HepG2 (cell line): ENCODE results near the gene ANKRD52. TPM values are rescaled to one million over a fixed set of nuclear protein-coding genes. Genes with fewer than 3 reads are reported as not detected.
A peak's percentile ranks its signal among the peaks of the same experiment; 100 is the strongest.

ENCODE experiments used
- ATAC-seq: fragments of 200-7000 bp; cut with Tn5 transposase; 3 replicates; pipeline ENCODE4 v1.9.1; 2020; ENCODE audit warnings: mild to moderate bottlenecking, moderate library complexity
- BruUV-seq: library from RNA; stranded (reverse); fragments of 400-500 nt; replicated peaks from 2 replicates; lab custom pipeline; 2021; lab: Mats Ljungman, UMichigan
- CTCF ChIA-PET: fragments of 300-600 bp; formaldehyde crosslinking; extraction: SDS; loops from one replicate; lab custom pipeline; 2021; ENCODE audit warnings: low total read pairs, inconsistent platforms, low intra/inter-chr PET ratio; lab: Yijun Ruan, JAX
- POLR2A ChIA-PET: fragments of 350-600 bp; sonication (Branson Sonifier 250); formaldehyde crosslinking; loops from one replicate; lab custom pipeline; 2020; ENCODE audit warnings: antibody characterized with exemption, inconsistent platforms; lab: Yijun Ruan, JAX
- DNase-seq: peaks from one replicate; pipeline ENCODE4 v3.0.0-alpha.2; 2015; ENCODE audit warnings: low spot score
- FAIRE-seq: peaks from 3 replicates; lab custom pipeline; 2011; peaks lifted over from hg19 to GRCh38; lab: Jason Lieb, UNC
- H2AFZ ChIP-seq: one replicate; pipeline ENCODE4 v1.6.1; 2011; ENCODE audit warnings: low read length, inconsistent platforms
- H3K27ac ChIP-seq: fragments of 300-600 bp; 3 replicates; pipeline ENCODE4 v1.8.0; 2011; ENCODE audit warnings: mixed run types, mild to moderate bottlenecking, mixed read lengths, low read length, inconsistent platforms; ENCODE audit not compliant: insufficient read depth; ENCODE audit errors: extremely low read length
- H3K27me3 ChIP-seq, 2 experiments: fragments of 200-600 bp in 1 of 2; 2 replicates in 1 of 2; 3 replicates in 1 of 2; pipeline versions ENCODE4 v1.6.0 to v1.8.0; 2011; ENCODE audit warnings: low read length in 2 of 2, mild to moderate bottlenecking in 2 of 2, moderate library complexity in 2 of 2, inconsistent platforms in 1 of 2; ENCODE audit not compliant: insufficient read depth in 2 of 2, control insufficient read depth in 1 of 2
- H3K36me3 ChIP-seq, 2 experiments: fragments of 200-600 bp in 1 of 2; replicated peaks in 1 of 2; 2 replicates in 1 of 2; 3 replicates in 1 of 2; pipeline versions ENCODE4 v1.5.1 to v1.8.0; 2011; ENCODE audit warnings: low read length in 2 of 2, inconsistent platforms in 1 of 2; ENCODE audit not compliant: insufficient read depth in 2 of 2, control insufficient read depth in 1 of 2
- H3K4me1 ChIP-seq: 2 replicates; pipeline ENCODE4 v1.5.1; 2012; ENCODE audit warnings: low read length, inconsistent platforms; ENCODE audit not compliant: insufficient read depth
- H3K4me2 ChIP-seq: 2 replicates; pipeline ENCODE4 v1.6.0; 2011; ENCODE audit warnings: low read depth, low read length, inconsistent platforms
- H3K4me3 ChIP-seq, 3 experiments: fragments of 200-600 bp in 1 of 3; sonication (generic), shearing (Covaris generic) in 1 of 3; replicated peaks in 1 of 3; 2 replicates each; pipeline ENCODE4 v1.5.1; 2011 to 2016; ENCODE audit warnings: low read length in 3 of 3, inconsistent platforms in 2 of 3, low read depth in 2 of 3, mild to moderate bottlenecking in 2 of 3, control low read depth in 1 of 3, mixed read lengths in 1 of 3; ENCODE audit not compliant: insufficient read depth in 1 of 3
- H3K79me2 ChIP-seq: one replicate; pipeline ENCODE4 v1.6.1; 2011; ENCODE audit warnings: low read length, inconsistent platforms; ENCODE audit not compliant: insufficient read depth
- H3K9ac ChIP-seq: 2 replicates; pipeline ENCODE4 v1.6.0; 2011; ENCODE audit warnings: mild to moderate bottlenecking, low read depth, low read length, inconsistent platforms; ENCODE audit not compliant: insufficient read depth
- H3K9me3 ChIP-seq: 2 replicates; pipeline ENCODE4 v1.5.1; 2012; ENCODE audit warnings: mild to moderate bottlenecking, low read length
- H4K20me1 ChIP-seq: 2 replicates; pipeline ENCODE4 v1.6.0; 2011; ENCODE audit warnings: inconsistent platforms, mild to moderate bottlenecking, low read length, moderate library complexity; ENCODE audit not compliant: insufficient read depth
- BCL6 ChIP-seq: IDR thresholded peaks from 2 replicates; pipeline ENCODE4 v1.6.1; 2016; ENCODE audit warnings: missing genetic modification reagents, missing compliant biosample characterization
- NPAS2 ChIP-seq: sonication (generic); formaldehyde crosslinking; IDR thresholded peaks from 2 replicates; pipeline ENCODE4 v1.8.0; 2022; ENCODE audit warnings: mild to moderate bottlenecking, missing genetic modification reagents, borderline replicate concordance
- SIX4 ChIP-seq: sonication (generic); formaldehyde crosslinking; IDR thresholded peaks from 2 replicates; pipeline ENCODE4 v1.4.0; 2020; ENCODE audit warnings: missing genetic modification reagents
- ZBTB20 ChIP-seq: sonication (generic); formaldehyde crosslinking; IDR thresholded peaks from 2 replicates; pipeline ENCODE4 v1.8.1; 2023; ENCODE audit warnings: missing genetic modification reagents, low read depth, mild to moderate bottlenecking, borderline replicate concordance
- ZNF329 ChIP-seq: sonication (generic); formaldehyde crosslinking; IDR thresholded peaks from 2 replicates; pipeline ENCODE4 v1.9.0; 2021; ENCODE audit warnings: low read depth, mild to moderate bottlenecking, missing genetic modification reagents
- ZNF350 ChIP-seq: sonication (generic); formaldehyde crosslinking; IDR thresholded peaks from 2 replicates; pipeline ENCODE4 v1.4.0; 2020; ENCODE audit warnings: mild to moderate bottlenecking, low read depth, missing genetic modification reagents, borderline replicate concordance
- ZNF430 ChIP-seq: sonication (generic); formaldehyde crosslinking; IDR thresholded peaks from 2 replicates; pipeline ENCODE4 v1.9.0; 2021; ENCODE audit warnings: mild to moderate bottlenecking, missing genetic modification reagents
- ZNF616 ChIP-seq: sonication (generic); formaldehyde crosslinking; IDR thresholded peaks from 2 replicates; pipeline ENCODE4 v1.5.0; 2020; ENCODE audit warnings: low read depth, mild to moderate bottlenecking, missing genetic modification reagents
- ZNF713 ChIP-seq: sonication (generic); formaldehyde crosslinking; IDR thresholded peaks from 2 replicates; pipeline ENCODE4 v1.4.0; 2020; ENCODE audit warnings: mild to moderate bottlenecking, missing genetic modification reagents
- WGBS: methylation state at CpG from one replicate; pipeline ENCODE4 v1.1.6; 2017; ENCODE audit warnings: low lambda C conversion rate; 5-methylcytosine and 5-hydroxymethylcytosine counted together
- in situ Hi-C: cut with HindIII; loops from 2 replicates; pipeline ENCODE4 v1.10.0; 2017; ENCODE audit warnings: low pct_unique_long_range_greater_than_20kb; ENCODE audit not compliant: extremely low pct_ligation_motif_present
- intact Hi-C: fragments of 100-400 bp; cut with micrococcal nuclease; formaldehyde crosslinking; loops from one replicate; pipeline ENCODE4 v1.10.0; 2022; ENCODE audit not compliant: unreplicated experiment
- polyA plus RNA-seq, 8 experiments: library from polyadenylated mRNA; depleted of rRNA in 3 of 8; stranded (reverse) in 7 of 8; unstranded in 1 of 8; fragments of >200 nt; fragmentation: Illumina TruSeq in 4 of 8; extraction: Trizol in 4 of 8; gene quantifications; 2 replicates each; pipeline versions ENCODE4 v1.2.1 to v1.2.3, GENCODE V29; 2011 to 2016; ENCODE audit warnings: low read depth in 4 of 8, missing spikeins in 1 of 8, mixed read lengths in 1 of 8; ENCODE audit not compliant: insufficient read depth in 1 of 8
- total RNA-seq, 5 experiments: library from RNA; depleted of rRNA; stranded (reverse); fragments of >200 nt; fragmentation: Illumina TruSeq; extraction: Trizol; gene quantifications; 2 replicates each; pipeline ENCODE4 v1.2.3, GENCODE V29; 2016; ENCODE audit warnings: low read depth in 1 of 5
- TF ChIP-seq, protein P1 (sequence below): sonication (generic); formaldehyde crosslinking; IDR thresholded peaks from 2 replicates; pipeline ENCODE4 v1.4.0; 2020; ENCODE audit warnings: missing genetic modification reagents, mild to moderate bottlenecking, borderline replicate concordance
- TF ChIP-seq, protein P2 (sequence below): sonication (generic); formaldehyde crosslinking; IDR thresholded peaks from 2 replicates; pipeline ENCODE4 v1.5.1; 2020; ENCODE audit warnings: mild to moderate bottlenecking, moderate library complexity, missing genetic modification reagents

Gene ANKRD52
- total and polyA plus RNA-seq, 2 of the 13 experiments (the other 11 are each of a cell fraction or from before 2014, with no cell fraction given): 7.8 to 9.2 TPM

DNA sequence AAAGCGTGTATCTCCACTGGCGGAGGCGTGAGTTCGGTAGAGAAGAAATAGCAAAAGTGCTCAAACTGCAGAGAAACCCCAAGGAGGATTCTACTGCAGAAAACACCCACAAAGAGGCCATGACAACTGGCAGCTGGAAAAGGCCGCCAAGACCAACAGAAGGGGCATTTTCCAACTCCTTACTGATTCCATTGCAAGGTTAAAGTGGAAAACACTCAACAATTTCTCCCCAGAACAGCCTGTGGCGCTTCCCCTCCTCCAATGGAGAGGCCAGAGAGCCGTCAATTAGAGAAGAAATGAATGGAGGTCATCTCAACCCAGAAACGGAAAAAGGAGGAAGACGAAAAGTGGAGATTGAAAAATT lies 618 bp upstream of the ANKRD52 start:
- intact Hi-C loops: loop anchor here (1.0 to 5.0 kb wide), 2 partner anchors 37 to 66 kb away; partner anchors contain the start of genes NABP2 and RNF41
- BruUV-seq: no TSS peak

GRCh38 chr12:56257491-56258067 lies 605 bp downstream of the ANKRD52 start:
- Histone ChIP-seq H3K4me2 (peak overlapping the region; percentile 77), H3K4me3 (peak overlapping the region; percentile 74 to 96 (median 88)), H3K79me2 (peaks cover 10% of the 10 kb centered on the region), H3K27ac (peak overlapping the region; percentile 42), H3K9me3 (no peaks in the 10 kb centered on the region), H3K9ac (peak overlapping the region; percentile 79), H3K36me3 (peaks cover 15 to 30% of the 10 kb centered on the region in 2 experiments), H3K27me3 (no peaks in the 10 kb centered on the region), H4K20me1 (no peaks in the 10 kb centered on the region), H3K4me1 (peaks cover 28% of the 10 kb centered on the region), H2AFZ (no peak overlapping the region)
- 4% methylated on average over 3 of the region's 27 CpGs for WGBS
- ATAC-seq (peak; percentile 73), FAIRE-seq (peak; percentile 36), DNase-seq (peak; percentile 36)
- in situ Hi-C loops (loop anchor here (5.0 kb wide), 2 partner anchors 35 to 65 kb away; partner anchors contain the start of genes NABP2 and RNF41), intact Hi-C loops (loop anchor here (1.0 to 5.0 kb wide), 2 partner anchors 35 to 64 kb away; partner anchors contain the start of genes NABP2 and RNF41)
- POLR2A ChIA-PET: interaction anchor here (1.1 to 3.5 kb wide), 6 partner anchors 9 to 58 kb away, joined by 5 to 24 read pairs (median 9); partner anchors contain the start of genes CNPY2, COQ10A, CS and RNF41
- BruUV-seq: no TSS peak
- CTCF ChIA-PET: interaction anchor here (0.7 to 2.1 kb wide), 6 partner anchors 9 to 66 kb away, joined by 3 to 12 read pairs (median 6); partner anchors contain the start of genes COQ10A, NABP2 and SLC39A5
- TF ChIP-seq ZBTB20 (CRISPR knock-in tag) (no peak), NPAS2 (CRISPR knock-in tag) (no peak), BCL6 (CRISPR knock-in tag) (0 out of 2 replicates have a peak, but pooled peaks have one; percentile 3), ZNF350 (CRISPR knock-in tag) (0 out of 2 replicates have a peak, but pooled peaks have one; percentile 24), ZNF430 (peak; percentile 31; the same call in 1 of the 2 replicates), ZNF713 (0 out of 2 replicates have a peak, but pooled peaks have one; percentile 1)
- TF ChIP-seq, protein P1, sequence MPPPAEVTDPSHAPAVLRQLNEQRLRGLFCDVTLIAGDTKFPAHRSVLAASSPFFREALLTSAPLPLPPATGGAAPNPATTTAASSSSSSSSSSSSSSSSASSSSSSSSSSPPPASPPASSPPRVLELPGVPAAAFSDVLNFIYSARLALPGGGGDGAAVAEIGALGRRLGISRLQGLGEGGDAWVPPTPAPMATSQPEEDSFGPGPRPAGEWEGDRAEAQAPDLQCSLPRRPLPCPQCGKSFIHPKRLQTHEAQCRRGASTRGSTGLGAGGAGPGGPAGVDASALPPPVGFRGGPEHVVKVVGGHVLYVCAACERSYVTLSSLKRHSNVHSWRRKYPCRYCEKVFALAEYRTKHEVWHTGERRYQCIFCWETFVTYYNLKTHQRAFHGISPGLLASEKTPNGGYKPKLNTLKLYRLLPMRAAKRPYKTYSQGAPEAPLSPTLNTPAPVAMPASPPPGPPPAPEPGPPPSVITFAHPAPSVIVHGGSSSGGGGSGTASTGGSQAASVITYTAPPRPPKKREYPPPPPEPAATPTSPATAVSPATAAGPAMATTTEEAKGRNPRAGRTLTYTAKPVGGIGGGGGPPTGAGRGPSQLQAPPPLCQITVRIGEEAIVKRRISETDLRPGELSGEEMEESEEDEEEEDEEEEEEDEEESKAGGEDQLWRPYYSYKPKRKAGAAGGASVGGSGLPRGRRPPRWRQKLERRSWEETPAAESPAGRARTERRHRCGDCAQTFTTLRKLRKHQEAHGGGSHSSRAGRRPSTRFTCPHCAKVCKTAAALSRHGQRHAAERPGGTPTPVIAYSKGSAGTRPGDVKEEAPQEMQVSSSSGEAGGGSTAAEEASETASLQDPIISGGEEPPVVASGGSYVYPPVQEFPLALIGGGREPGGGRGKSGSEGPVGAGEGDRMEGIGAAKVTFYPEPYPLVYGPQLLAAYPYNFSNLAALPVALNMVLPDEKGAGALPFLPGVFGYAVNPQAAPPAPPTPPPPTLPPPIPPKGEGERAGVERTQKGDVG (CRISPR knock-in tag): 0 out of 2 replicates have a peak, but pooled peaks have one; percentile 27

More for the DNA sequence above, 618 bp upstream of the ANKRD52 start:
- peaks cover 28% of the 10 kb centered on the region for H3K4me1 ChIP-seq
- no peaks in the 10 kb centered on the region for H3K9me3 ChIP-seq
- H3K4me2 ChIP-seq: peak overlapping the region; percentile 97
- DNase-seq (no peak), FAIRE-seq (no peak), ATAC-seq (no peak)
- WGBS: 7% methylated on average over 9 of the region's 9 CpGs
- H3K79me2 ChIP-seq: peaks cover 10% of the 10 kb centered on the region
- no peaks in the 10 kb centered on the region for H3K27me3 ChIP-seq
- peak overlapping the region; percentile 86 for H2AFZ ChIP-seq
- peak overlapping the region; percentile 74 to 96 (median 88) for H3K4me3 ChIP-seq
- peak overlapping the region; percentile 79 for H3K9ac ChIP-seq
- H3K27ac ChIP-seq: peak overlapping the region; percentile 45
- POLR2A ChIA-PET: interaction anchor here (0.5 to 3.5 kb wide), 6 partner anchors 8 to 178 kb away, joined by 3 to 24 read pairs (median 9); partner anchors contain the start of genes COQ10A and RNF41
- no peaks in the 10 kb centered on the region for H4K20me1 ChIP-seq
- H3K36me3 ChIP-seq: peaks cover 8 to 18% of the 10 kb centered on the region in 2 experiments
- TF ChIP-seq ZNF329 (CRISPR knock-in tag): no peak
- no peak for TF ChIP-seq SIX4 (CRISPR knock-in tag)
- TF ChIP-seq, protein P2, sequence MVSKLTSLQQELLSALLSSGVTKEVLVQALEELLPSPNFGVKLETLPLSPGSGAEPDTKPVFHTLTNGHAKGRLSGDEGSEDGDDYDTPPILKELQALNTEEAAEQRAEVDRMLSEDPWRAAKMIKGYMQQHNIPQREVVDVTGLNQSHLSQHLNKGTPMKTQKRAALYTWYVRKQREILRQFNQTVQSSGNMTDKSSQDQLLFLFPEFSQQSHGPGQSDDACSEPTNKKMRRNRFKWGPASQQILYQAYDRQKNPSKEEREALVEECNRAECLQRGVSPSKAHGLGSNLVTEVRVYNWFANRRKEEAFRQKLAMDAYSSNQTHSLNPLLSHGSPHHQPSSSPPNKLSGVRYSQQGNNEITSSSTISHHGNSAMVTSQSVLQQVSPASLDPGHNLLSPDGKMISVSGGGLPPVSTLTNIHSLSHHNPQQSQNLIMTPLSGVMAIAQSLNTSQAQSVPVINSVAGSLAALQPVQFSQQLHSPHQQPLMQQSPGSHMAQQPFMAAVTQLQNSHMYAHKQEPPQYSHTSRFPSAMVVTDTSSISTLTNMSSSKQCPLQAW: 0 out of 2 replicates have a peak, but pooled peaks have one; percentile 34
- TF ChIP-seq ZNF616 (CRISPR knock-in tag): no peak
- in situ Hi-C loops: loop anchor here (5.0 kb wide), 2 partner anchors 37 to 67 kb away; partner anchors contain the start of genes NABP2 and RNF41
- CTCF ChIA-PET: interaction anchor here (1.2 to 2.1 kb wide), 5 partner anchors 8 to 52 kb away, joined by 3 to 12 read pairs (median 6); partner anchors contain the start of genes COQ10A, NABP2 and SLC39A5
